HG03025 (cell line): ENCODE results near the gene SPPL2A.

Source experiments
- ATAC-seq: cut with Tn5 transposase; IDR thresholded peaks from one replicate; pipeline ENCODE4 v1.9.1; 2021; ENCODE audit warnings: mild to moderate bottlenecking, moderate library complexity; ENCODE audit not compliant: unreplicated experiment, low FRiP score

SPPL2A gene

GRCh38 chr15:50774450-50774849 lies 8.9 kb upstream of the SPPL2A start:
- ATAC-seq = no peak

- ATAC-seq = no peak
These were observed 7.9 kb upstream of the SPPL2A start for GRCh38 chr15:50773389-50773788.

- no peak for ATAC-seq
These were observed 1.9 kb upstream of the SPPL2A start for GRCh38 chr15:50767332-50767861.

- ATAC-seq = no peak
These were observed 878 bp downstream of the SPPL2A start for GRCh38 chr15:50764461-50765194.

- ATAC-seq = no peak
These were observed 6.7 kb downstream of the SPPL2A start for GRCh38 chr15:50758712-50759205.

- ATAC-seq = no peak
These were observed 12.0 kb downstream of the SPPL2A start for GRCh38 chr15:50753463-50753862.

- no peak for ATAC-seq
These were observed 14.1 kb downstream of the SPPL2A start for GRCh38 chr15:50751394-50751793.

GRCh38 chr15:50750227-50750705 lies 15.2 kb downstream of the SPPL2A start:
- ATAC-seq = no peak

- ATAC-seq = no peak
These were observed 18.0 kb downstream of the SPPL2A start for GRCh38 chr15:50747523-50747922.

- ATAC-seq = no peak
These were observed 20.9 kb downstream of the SPPL2A start for GRCh38 chr15:50744601-50745000.

- ATAC-seq = no peak
These were observed 24.6 kb downstream of the SPPL2A start for GRCh38 chr15:50740955-50741354.

- ATAC-seq = no peak
These were observed 28.7 kb downstream of the SPPL2A start for GRCh38 chr15:50736823-50737222.

- ATAC-seq = no peak
These were observed 30.4 kb downstream of the SPPL2A start for GRCh38 chr15:50735156-50735555.

- no peak for ATAC-seq
These were observed 39.2 kb downstream of the SPPL2A start for GRCh38 chr15:50726315-50726714.

- no peak for ATAC-seq
These were observed 46.8 kb downstream of the SPPL2A start for GRCh38 chr15:50718700-50719125.

- no peak for ATAC-seq
These were observed 53.5 kb downstream of the SPPL2A start for GRCh38 chr15:50712018-50712417.

- ATAC-seq = no peak
These were observed 54.9 kb downstream of the SPPL2A start for GRCh38 chr15:50710585-50710984.

- ATAC-seq = no peak
These were observed 57.6 kb downstream of the SPPL2A start for GRCh38 chr15:50707878-50708427.

GRCh38 chr15:50702762-50703334 lies 62.7 kb downstream of the SPPL2A start:
- ATAC-seq = no peak

- no peak for ATAC-seq
These were observed 67.4 kb downstream of the SPPL2A start for GRCh38 chr15:50698101-50698500.

- ATAC-seq = no peak
These were observed 68.3 kb downstream of the SPPL2A start for GRCh38 chr15:50697109-50697797.
